BE2C (cell line): Measurements from ENCODE around the gene SRSF8.

ENCODE experiments used
- DNase-seq: peaks from one replicate; pipeline ENCODE4 v3.0.0-alpha.2; 2020
- H3K27me3 ChIP-seq: fragments of 250-450 bp; sonication (Bioruptor Pico); 2 replicates; pipeline ENCODE4 v1.5.1; 2020; ENCODE audit warnings: mild to moderate bottlenecking
- H3K36me3 ChIP-seq: fragments of 250-450 bp; sonication (Bioruptor Pico); 2 replicates; pipeline ENCODE4 v1.5.1; 2020; ENCODE audit warnings: mild to moderate bottlenecking
- H3K4me1 ChIP-seq: fragments of 250-450 bp; sonication (Bioruptor Pico); 2 replicates; pipeline ENCODE4 v1.5.1; 2020
- H3K4me3 ChIP-seq: 2 replicates; pipeline ENCODE4 v1.5.1; 2011; ENCODE audit warnings: low read depth, low read length
- H3K9me3 ChIP-seq: fragments of 250-450 bp; sonication (Bioruptor Pico); 2 replicates; pipeline ENCODE4 v1.5.1; 2020
- CTCF ChIP-seq: IDR thresholded peaks from 2 replicates; pipeline ENCODE4 v1.5.1; 2012; ENCODE audit warnings: mild to moderate bottlenecking, low read depth, low read length

The SRSF8 gene

GRCh38 chr11:95102733-95103132, 36.0 kb downstream of the SRSF8 start:
- no peaks in the 10 kb centered on the region for H3K36me3 ChIP-seq
- H3K9me3 ChIP-seq: no peaks in the 10 kb centered on the region
- no peaks in the 10 kb centered on the region for H3K27me3 ChIP-seq
- H3K4me3 ChIP-seq: no peak overlapping the region
- peaks cover 5% of the 10 kb centered on the region; the same call in 1 of the 2 replicates for H3K4me1 ChIP-seq
- no peak for DNase-seq
- TF ChIP-seq CTCF: no peak

GRCh38 chr11:95103701-95104100, 37.0 kb downstream of the SRSF8 start:
- TF ChIP-seq CTCF: no peak

GRCh38 chr11:95104121-95104830, 37.6 kb downstream of the SRSF8 start:
- peaks cover 16% of the 10 kb centered on the region for H3K4me1 ChIP-seq
- no peaks in the 10 kb centered on the region for H3K27me3 ChIP-seq
- no peak overlapping the region for H3K4me3 ChIP-seq
- TF ChIP-seq CTCF: no peak
- H3K36me3 ChIP-seq: no peaks in the 10 kb centered on the region
- no peak for DNase-seq
- no peaks in the 10 kb centered on the region for H3K9me3 ChIP-seq

More at GRCh38 chr11:95103701-95104100, 37.0 kb downstream of the SRSF8 start:
- Histone ChIP-seq H3K27me3 (no peaks in the 10 kb centered on the region), H3K4me3 (no peak overlapping the region), H3K4me1 (peaks cover 11% of the 10 kb centered on the region), H3K9me3 (no peaks in the 10 kb centered on the region), H3K36me3 (no peaks in the 10 kb centered on the region)
- no peak for DNase-seq

GRCh38 chr11:95104856-95105255, 38.1 kb downstream of the SRSF8 start:
- Histone ChIP-seq H3K4me1 (peaks cover 20% of the 10 kb centered on the region), H3K36me3 (no peaks in the 10 kb centered on the region; the same call in 1 of the 2 replicates), H3K4me3 (no peak overlapping the region), H3K9me3 (no peaks in the 10 kb centered on the region), H3K27me3 (no peaks in the 10 kb centered on the region)
- DNase-seq: no peak
- TF ChIP-seq CTCF: no peak

- Histone ChIP-seq H3K36me3 (no peaks in the 10 kb centered on the region; the same call in 1 of the 2 replicates), H3K27me3 (no peaks in the 10 kb centered on the region), H3K4me1 (peaks cover 16% of the 10 kb centered on the region), H3K4me3 (no peak overlapping the region), H3K9me3 (no peaks in the 10 kb centered on the region)
- TF ChIP-seq CTCF: no peak
- DNase-seq: no peak
Measured at GRCh38 chr11:95108159-95108611, 41.5 kb downstream of the SRSF8 start.
